MM.1S (cell line): ENCODE data around the gene BIRC3.

Source experiments
- DNase-seq: peaks from one replicate; pipeline ENCODE4 v3.0.0-alpha.2; 2015
- H2AFZ ChIP-seq: fragments of 300-600 bp; sonication (generic); 2 replicates; pipeline ENCODE4 v1.6.0; 2016; ENCODE audit warnings: antibody characterized with exemption, low read length
- H3F3A ChIP-seq: fragments of 300-600 bp; sonication (generic); 2 replicates; pipeline ENCODE4 v1.6.1; 2016; ENCODE audit warnings: mild to moderate bottlenecking, antibody characterized with exemption, low read length, moderate library complexity, mixed read lengths; ENCODE audit not compliant: insufficient read depth
- H3K27ac ChIP-seq: fragments of 300-600 bp; sonication (generic); 2 replicates; pipeline ENCODE4 v1.5.1; 2016; ENCODE audit warnings: mild to moderate bottlenecking, low read length
- H3K27me3 ChIP-seq: fragments of 300-600 bp; sonication (generic); replicated peaks from 2 replicates; pipeline ENCODE4 v1.6.0; 2016; ENCODE audit warnings: low read length; ENCODE audit not compliant: insufficient read depth
- H3K36me3 ChIP-seq: fragments of 300-600 bp; sonication (generic); replicated peaks from 2 replicates; pipeline ENCODE4 v1.6.1; 2016; ENCODE audit warnings: mild to moderate bottlenecking, low read length, mixed read lengths; ENCODE audit not compliant: insufficient read depth
- H3K4me1 ChIP-seq: fragments of 300-600 bp; sonication (generic); 2 replicates; pipeline ENCODE4 v1.6.1; 2016; ENCODE audit warnings: low read length, mixed read lengths
- H3K4me2 ChIP-seq: fragments of 300-600 bp; sonication (generic); 2 replicates; pipeline ENCODE4 v1.6.0; 2016; ENCODE audit warnings: low read depth, low read length
- H3K4me3 ChIP-seq: fragments of 300-600 bp; sonication (generic); 2 replicates; pipeline ENCODE4 v1.5.1; 2016; ENCODE audit warnings: low read length, mixed read lengths
- H3K79me2 ChIP-seq: fragments of 300-600 bp; sonication (generic); 2 replicates; pipeline ENCODE4 v1.6.1; 2016; ENCODE audit warnings: mixed run types, low read length, mixed read lengths
- H3K9ac ChIP-seq: fragments of 300-600 bp; sonication (generic); 2 replicates; pipeline ENCODE4 v1.6.1; 2016; ENCODE audit warnings: low read length, mixed read lengths
- H3K9me2 ChIP-seq: fragments of 300-600 bp; sonication (generic); replicated peaks from 2 replicates; pipeline ENCODE4 v1.6.1; 2016; ENCODE audit warnings: mild to moderate bottlenecking, low read length, mixed read lengths; ENCODE audit not compliant: insufficient read depth
- H3K9me3 ChIP-seq: fragments of 300-600 bp; sonication (generic); replicated peaks from 2 replicates; pipeline ENCODE4 v1.6.1; 2016; ENCODE audit warnings: mild to moderate bottlenecking, low read length, mixed read lengths; ENCODE audit not compliant: insufficient read depth
- H4K20me1 ChIP-seq: fragments of 300-600 bp; sonication (generic); 2 replicates; pipeline ENCODE4 v1.6.1; 2016; ENCODE audit warnings: mild to moderate bottlenecking, low read length, moderate library complexity, mixed read lengths; ENCODE audit not compliant: insufficient read depth
- CTCF ChIP-seq: fragments of 300-600 bp; sonication (generic); IDR thresholded peaks from 2 replicates; pipeline ENCODE4 v1.5.1; 2016; ENCODE audit warnings: antibody characterized with exemption, low read length, mixed read lengths
- EZH2 ChIP-seq: fragments of 300-600 bp; sonication (generic); optimal IDR thresholded peaks from 2 replicates; pipeline ENCODE3; 2017; ENCODE audit warnings: low read depth, mild to moderate bottlenecking, antibody characterized with exemption, low read length, mixed read lengths
- EZH2phosphoT487 ChIP-seq: fragments of 300-600 bp; sonication (generic); IDR thresholded peaks from 2 replicates; pipeline ENCODE4 v1.6.1; 2018; ENCODE audit warnings: antibody characterized with exemption, low read length

The BIRC3 gene

GRCh38 chr11:102320679-102321078, 3.4 kb downstream of the BIRC3 start:
- Histone ChIP-seq H3K4me2 (peak overlapping the region; percentile 90), H2AFZ (no peak overlapping the region), H3K4me1 (peaks cover 43% of the 10 kb centered on the region), H3F3A (peaks cover 31% of the 10 kb centered on the region), H3K9me3 (no peaks in the 10 kb centered on the region), H3K27me3 (no peaks in the 10 kb centered on the region), H3K9me2 (no peaks in the 10 kb centered on the region), H3K27ac (peak overlapping the region; percentile 47; the same call in 1 of the 2 replicates), H3K79me2 (peaks cover 77% of the 10 kb centered on the region), H3K9ac (peak overlapping the region; percentile 53; the same call in 1 of the 2 replicates), H3K36me3 (peaks cover 2% of the 10 kb centered on the region; the same call in 1 of the 2 replicates), H4K20me1 (no peaks in the 10 kb centered on the region), H3K4me3 (peak overlapping the region; percentile 57)
- DNase-seq = no peak
- TF ChIP-seq CTCF = no peak
- no peak for TF ChIP-seq EZH2phosphoT487
- no peak for TF ChIP-seq EZH2

- H3K9ac ChIP-seq = 0 out of 2 replicates have a peak overlapping the region, but pooled peaks have one; percentile 7
- peaks cover 76% of the 10 kb centered on the region for H3K79me2 ChIP-seq
- no peak overlapping the region for H2AFZ ChIP-seq
- H3K36me3 ChIP-seq = peaks cover 2% of the 10 kb centered on the region
- H3K9me3 ChIP-seq = no peaks in the 10 kb centered on the region
- H3K27me3 ChIP-seq = no peaks in the 10 kb centered on the region
- DNase-seq = peak; percentile 54
- peaks cover 36% of the 10 kb centered on the region for H3K4me1 ChIP-seq
- H3F3A ChIP-seq = peaks cover 14% of the 10 kb centered on the region
- H4K20me1 ChIP-seq = no peaks in the 10 kb centered on the region
- peak overlapping the region; percentile 8; the same call in 1 of the 2 replicates for H3K27ac ChIP-seq
- TF ChIP-seq CTCF = no peak
- TF ChIP-seq EZH2phosphoT487 = no peak
- no peak for TF ChIP-seq EZH2
- H3K4me3 ChIP-seq = no peak overlapping the region
- H3K9me2 ChIP-seq = no peaks in the 10 kb centered on the region
- peak overlapping the region; percentile 54; the same call in 1 of the 2 replicates for H3K4me2 ChIP-seq
Observed at GRCh38 chr11:102322560-102322959, 5.3 kb downstream of the BIRC3 start.

GRCh38 chr11:102323542-102324251, 6.4 kb downstream of the BIRC3 start:
- no peak overlapping the region for H2AFZ ChIP-seq
- no peaks in the 10 kb centered on the region for H3K9me3 ChIP-seq
- no peaks in the 10 kb centered on the region for H4K20me1 ChIP-seq
- no peak overlapping the region for H3K4me2 ChIP-seq
- peaks cover 36% of the 10 kb centered on the region for H3K4me1 ChIP-seq
- no peaks in the 10 kb centered on the region for H3K27me3 ChIP-seq
- no peak overlapping the region for H3K4me3 ChIP-seq
- no peak for TF ChIP-seq CTCF
- no peak for TF ChIP-seq EZH2phosphoT487
- TF ChIP-seq EZH2 = no peak
- no peak overlapping the region for H3K27ac ChIP-seq
- peaks cover 10% of the 10 kb centered on the region for H3K36me3 ChIP-seq
- H3F3A ChIP-seq = 0 out of 2 replicates have a peak, but pooled peaks cover 6% of the 10 kb centered on the region
- no peak for DNase-seq
- peaks cover 64% of the 10 kb centered on the region for H3K79me2 ChIP-seq
- no peaks in the 10 kb centered on the region for H3K9me2 ChIP-seq
- H3K9ac ChIP-seq = no peak overlapping the region
